ENCODE measurements around the gene EHBP1. TPM values are rescaled to one million over a fixed set of nuclear protein-coding genes. Genes with fewer than 3 reads are reported as not detected.
A peak's percentile ranks its signal among the peaks of the same experiment; 100 is the strongest.
"Not testable (repeated sequence)": the region's sequence is repeated elsewhere in the genome, so short reads cannot be mapped to it uniquely, and the experiment has no call there.

Gene EHBP1
- total RNA-seq, 1 donor from 2014 or later, result 26.1 TPM

- intact Hi-C loops (cut with DNase I), result no loop called here
- peak; percentile 29 for ATAC-seq (ENCODE audit: poor library complexity)
- DNase-seq, result no peak
These were observed 353.6 kb downstream of the EHBP1 start for GRCh38 chr2:63058921-63059792.

- DNase-seq (no peak), ATAC-seq (ENCODE audit: poor library complexity) (no peak)
- intact Hi-C loops (cut with DNase I), result no loop called here
These were observed 354.4 kb downstream of the EHBP1 start for GRCh38 chr2:63059793-63060471.

- intact Hi-C loops (cut with DNase I), result no loop called here
- DNase-seq (no peak), ATAC-seq (ENCODE audit: poor library complexity) (no peak)
These were observed 355.0 kb downstream of the EHBP1 start for GRCh38 chr2:63060472-63060991.

GRCh38 chr2:63064197-63064596 lies 358.7 kb downstream of the EHBP1 start:
- DNase-seq (no peak), ATAC-seq (ENCODE audit: poor library complexity) (no peak)
- intact Hi-C loops (cut with DNase I), result no loop called here

- intact Hi-C loops (cut with DNase I), result no loop called here
- no peak for DNase-seq
- ATAC-seq (ENCODE audit: poor library complexity), result no peak
These were observed 359.1 kb downstream of the EHBP1 start for GRCh38 chr2:63064661-63065060.

- ATAC-seq (ENCODE audit: poor library complexity), result no peak
- intact Hi-C loops (cut with DNase I), result no loop called here
- DNase-seq, result no peak
These were observed 360.8 kb downstream of the EHBP1 start for GRCh38 chr2:63066265-63066664.

GRCh38 chr2:63066838-63067237 lies 361.3 kb downstream of the EHBP1 start:
- ATAC-seq (ENCODE audit: poor library complexity) (no peak), DNase-seq (no peak)
- intact Hi-C loops (cut with DNase I), result no loop called here

GRCh38 chr2:63071664-63072063 lies 366.2 kb downstream of the EHBP1 start:
- intact Hi-C loops (cut with DNase I), result no loop called here
- DNase-seq (no peak), ATAC-seq (ENCODE audit: poor library complexity) (no peak)

GRCh38 chr2:63073994-63074393 lies 368.5 kb downstream of the EHBP1 start:
- DNase-seq, result no peak
- intact Hi-C loops (cut with DNase I), result no loop called here
- no peak for ATAC-seq (ENCODE audit: poor library complexity)

- intact Hi-C loops (cut with DNase I); ATAC-seq (ENCODE audit: poor library complexity); DNase-seq: not testable (repeated sequence)
These were observed 368.9 kb downstream of the EHBP1 start for GRCh38 chr2:63074399-63074798.

GRCh38 chr2:63078852-63079606 lies 373.5 kb downstream of the EHBP1 start:
- DNase-seq (no peak), ATAC-seq (ENCODE audit: poor library complexity) (no peak)
- intact Hi-C loops (cut with DNase I), result no loop called here

- intact Hi-C loops (cut with DNase I), result no loop called here
- DNase-seq (no peak), ATAC-seq (ENCODE audit: poor library complexity) (no peak)
These were observed 375.9 kb downstream of the EHBP1 start for GRCh38 chr2:63081404-63081803.

GRCh38 chr2:63086687-63087086 lies 381.2 kb downstream of the EHBP1 start:
- intact Hi-C loops (cut with DNase I), result no loop called here
- DNase-seq (no peak), ATAC-seq (ENCODE audit: poor library complexity) (no peak)

GRCh38 chr2:63092401-63092800 lies 386.9 kb downstream of the EHBP1 start:
- DNase-seq (no peak), ATAC-seq (ENCODE audit: poor library complexity) (no peak)
- intact Hi-C loops (cut with DNase I), result no loop called here

GRCh38 chr2:63092857-63093256 lies 387.3 kb downstream of the EHBP1 start:
- intact Hi-C loops (cut with DNase I), result no loop called here
- no peak for ATAC-seq (ENCODE audit: poor library complexity)
- no peak for DNase-seq

- intact Hi-C loops (cut with DNase I), result no loop called here
- no peak for ATAC-seq (ENCODE audit: poor library complexity)
These were observed 388.0 kb downstream of the EHBP1 start for GRCh38 chr2:63093502-63093901.

More at GRCh38 chr2:63093502-63093901, 388.0 kb downstream of the EHBP1 start:
- DNase-seq, result no peak
